Measurements from ENCODE around the gene GK. TPM values are rescaled to one million over a fixed set of nuclear protein-coding genes. Genes with fewer than 3 reads are reported as not detected.

GK gene
- total and polyA plus RNA-seq, 2 donors (not counting 3 experiments of a cell fraction or from before 2014, with no cell fraction given) = 2.7 to 7.6 TPM

DNA sequence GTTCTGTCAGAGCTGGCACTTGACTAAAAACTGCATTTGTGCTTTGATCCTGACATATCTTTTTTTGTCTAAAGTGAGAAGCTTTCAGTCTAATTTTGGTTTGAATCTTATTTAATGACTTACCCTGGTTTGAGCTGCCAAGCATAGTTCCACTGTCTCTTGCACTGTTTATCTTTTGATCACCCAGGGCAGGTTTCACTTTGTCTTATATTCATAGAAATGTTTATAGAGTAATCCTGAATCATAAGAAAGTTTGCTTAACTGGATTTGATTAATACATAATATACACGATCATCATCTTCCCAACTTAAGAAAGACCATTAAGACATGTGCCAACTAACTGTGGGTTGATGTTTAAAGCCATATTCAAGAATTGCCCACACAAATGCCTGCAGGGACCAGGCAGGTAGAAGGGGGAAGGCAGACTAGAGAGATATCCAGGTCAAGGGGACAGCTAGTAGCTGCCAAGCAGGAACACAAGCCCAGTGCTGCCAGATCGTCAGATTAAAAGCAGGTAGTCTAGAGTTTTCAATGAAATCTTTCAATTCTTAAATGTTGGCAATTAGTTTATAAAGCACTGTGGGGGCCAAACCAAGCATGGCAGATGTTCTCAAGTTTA is 1.9 kb downstream of the GK start:
- Histone ChIP-seq H3K9ac (replicated peaks; ENCODE audit: extremely low read depth, insufficient read depth, low read length) (no peak overlapping the region), H3K4me2 (ENCODE audit: insufficient read depth, low read length) (no peak overlapping the region), H3K27me3 (ENCODE audit: control insufficient read depth in 2 of 2, insufficient read depth in 2 of 2, low read length in 2 of 2) (no peaks in the 10 kb centered on the region), H3K4me3 (replicated peaks in 1 of 3; ENCODE audit: insufficient read depth in 1 of 3, low read depth in 1 of 3, low read length in 3 of 3) (no peak overlapping the region), H4K20me1 (replicated peaks; ENCODE audit: control insufficient read depth, extremely low read depth, insufficient read depth, low read length) (no peaks in the 10 kb centered on the region), H3K9me3 (replicated peaks; ENCODE audit: control insufficient read depth, insufficient read depth, low read length) (no peaks in the 10 kb centered on the region), H3K79me2 (ENCODE audit: control insufficient read depth, insufficient read depth, low read length) (no peaks in the 10 kb centered on the region), H2AFZ (ENCODE audit: low read depth, low read length) (no peak overlapping the region), H3K36me3 (ENCODE audit: control insufficient read depth in 2 of 2, extremely low read depth in 1 of 2, insufficient read depth in 2 of 2, low read length in 2 of 2) (no peaks in the 10 kb centered on the region), H3K27ac (ENCODE audit: insufficient read depth, low read depth, low read length) (no peak overlapping the region), H3K4me1 (ENCODE audit: control insufficient read depth, extremely low read depth, insufficient read depth, low read length) (peaks cover 14% of the 10 kb centered on the region), H3K9me1 (replicated peaks; ENCODE audit: control insufficient read depth, extremely low read depth, insufficient read depth, low read length) (no peaks in the 10 kb centered on the region)
- POLR2A ChIA-PET = no interaction called here
- TF ChIP-seq POLR2A (IDR thresholded peaks at IDR 0.05; ENCODE audit: low read depth, low read length) = no peak
- TF ChIP-seq EZH2 (IDR thresholded peaks at IDR 0.05; ENCODE audit: borderline replicate concordance, low read depth, low read length, severe bottlenecking) = no peak
- TF ChIP-seq JUN (IDR thresholded peaks at IDR 0.05; ENCODE audit: borderline replicate concordance, insufficient read depth, insufficient read length, low read depth) = no peak
- no peak for TF ChIP-seq FOS (IDR thresholded peaks at IDR 0.05; ENCODE audit: borderline replicate concordance, insufficient read depth, low read length)
- TF ChIP-seq, protein P1, sequence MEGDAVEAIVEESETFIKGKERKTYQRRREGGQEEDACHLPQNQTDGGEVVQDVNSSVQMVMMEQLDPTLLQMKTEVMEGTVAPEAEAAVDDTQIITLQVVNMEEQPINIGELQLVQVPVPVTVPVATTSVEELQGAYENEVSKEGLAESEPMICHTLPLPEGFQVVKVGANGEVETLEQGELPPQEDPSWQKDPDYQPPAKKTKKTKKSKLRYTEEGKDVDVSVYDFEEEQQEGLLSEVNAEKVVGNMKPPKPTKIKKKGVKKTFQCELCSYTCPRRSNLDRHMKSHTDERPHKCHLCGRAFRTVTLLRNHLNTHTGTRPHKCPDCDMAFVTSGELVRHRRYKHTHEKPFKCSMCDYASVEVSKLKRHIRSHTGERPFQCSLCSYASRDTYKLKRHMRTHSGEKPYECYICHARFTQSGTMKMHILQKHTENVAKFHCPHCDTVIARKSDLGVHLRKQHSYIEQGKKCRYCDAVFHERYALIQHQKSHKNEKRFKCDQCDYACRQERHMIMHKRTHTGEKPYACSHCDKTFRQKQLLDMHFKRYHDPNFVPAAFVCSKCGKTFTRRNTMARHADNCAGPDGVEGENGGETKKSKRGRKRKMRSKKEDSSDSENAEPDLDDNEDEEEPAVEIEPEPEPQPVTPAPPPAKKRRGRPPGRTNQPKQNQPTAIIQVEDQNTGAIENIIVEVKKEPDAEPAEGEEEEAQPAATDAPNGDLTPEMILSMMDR (IDR thresholded peaks at IDR 0.05; ENCODE audit: extremely low read depth in 1 of 2, insufficient read depth in 1 of 2, low read depth in 1 of 2, low read length in 2 of 2) = no peak
- no peak for TF ChIP-seq GATA2 (IDR thresholded peaks at IDR 0.05; ENCODE audit: insufficient read depth, insufficient read length, low read depth, low read length)
- no peak for TF ChIP-seq MYC (IDR thresholded peaks at IDR 0.05; ENCODE audit: low read depth, low read length)
- TF ChIP-seq POLR2AphosphoS5 (IDR thresholded peaks at IDR 0.05; ENCODE audit: insufficient read depth, low read depth, low read length) = no peak
- TF ChIP-seq, protein P2, sequence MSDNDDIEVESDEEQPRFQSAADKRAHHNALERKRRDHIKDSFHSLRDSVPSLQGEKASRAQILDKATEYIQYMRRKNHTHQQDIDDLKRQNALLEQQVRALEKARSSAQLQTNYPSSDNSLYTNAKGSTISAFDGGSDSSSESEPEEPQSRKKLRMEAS (IDR thresholded peaks at IDR 0.05; ENCODE audit: insufficient read depth, insufficient read length) = no peak
- DNase-seq (ENCODE audit: low read depth, low spot score) (no peak), FAIRE-seq (no peak)
- CTCF ChIA-PET = no interaction called here
- intact Hi-C loops (cut with micrococcal nuclease) = loop anchor here (5.0 kb wide), 1 partner anchor 37 kb away; no protein-coding TSS in a partner anchor
- dilution Hi-C loops (cut with MboI; ENCODE audit: extremely low pct_ligation_motif_present, low sequenced_read_pairs) = no loop called here
- BruUV-seq (replicated peaks) = no TSS peak
